Stimulated activated CD4-positive, alpha-beta T cell treated with anti-CD3 and anti-CD28 coated beads, TNF-alpha, amount 100 ng/mL, for 48 hours (primary cell): ENCODE data around the gene BABAM1.

Experiments used
- DNase-seq, 3 donors: peaks; one replicate each; pipeline ENCODE4 v3.0.0-alpha.2; 2020; ENCODE audit warnings: low read depth in 3 of 3

BABAM1 gene

GRCh38 chr19:17266975-17267788, at the start of gene BABAM1:
BABAM1 (plus strand) TSS chr19:17267443; CDS start chr19:17268807, 1,364 bp downstream.
- peak; percentile 86 to 96 (median 95) for DNase-seq

GRCh38 chr19:17219286-17219685, 48.0 kb upstream of the BABAM1 start:
- DNase-seq, result no peak

GRCh38 chr19:17220207-17220758, 47.0 kb upstream of the BABAM1 start:
- DNase-seq, result no peak

GRCh38 chr19:17225053-17225452, 42.2 kb upstream of the BABAM1 start:
- DNase-seq, result no peak

- DNase-seq, result peak; percentile 95 to 98 (median 95)
Observed at GRCh38 chr19:17226002-17226933, 41.0 kb upstream of the BABAM1 start, which contains the start of gene OCEL1. OCEL1 (plus strand) TSS chr19:17226226; CDS start chr19:17226248, 22 bp downstream.

- no peak for DNase-seq
Observed at GRCh38 chr19:17227798-17228367, 39.4 kb upstream of the BABAM1 start.

GRCh38 chr19:17229890-17230289, 37.4 kb upstream of the BABAM1 start:
- DNase-seq, result no peak

- DNase-seq, result no peak
Observed at GRCh38 chr19:17232258-17232657, 35.0 kb upstream of the BABAM1 start.

- DNase-seq, result peak in 1 of 3 donors; percentile 61
Observed at GRCh38 chr19:17234911-17235299, 32.3 kb upstream of the BABAM1 start.

GRCh38 chr19:17235300-17235970, 31.8 kb upstream of the BABAM1 start:
- DNase-seq, result peak in 2 of 3 donors; percentile 43 to 55

- DNase-seq, result no peak
Observed at GRCh38 chr19:17235971-17236777, 31.1 kb upstream of the BABAM1 start.

GRCh38 chr19:17236811-17237543, 30.3 kb upstream of the BABAM1 start:
- no peak for DNase-seq

GRCh38 chr19:17237747-17238706, 29.2 kb upstream of the BABAM1 start:
- DNase-seq, result no peak

- DNase-seq, result no peak
Observed at GRCh38 chr19:17240062-17240752, 27.0 kb upstream of the BABAM1 start.

GRCh38 chr19:17240826-17241399, 26.3 kb upstream of the BABAM1 start:
- no peak for DNase-seq

GRCh38 chr19:17242431-17243208, 24.6 kb upstream of the BABAM1 start:
- no peak for DNase-seq
